ENCODE results near the gene PPP1R3G.

PPP1R3G gene

GRCh38 chr6:5099537-5099936 lies 14.4 kb downstream of the PPP1R3G start:
- TF ChIP-seq EGR1 (IDR thresholded peaks at IDR 0.05) (no peak), TAF1 (IDR thresholded peaks at IDR 0.05; ENCODE audit: low read depth) (no peak), TEAD4 (IDR thresholded peaks at IDR 0.05) (no peak), FOXM1 (IDR thresholded peaks at IDR 0.05; ENCODE audit: borderline replicate concordance, low read depth) (no peak), CEBPB (IDR thresholded peaks at IDR 0.05) (no peak), CREB1 (IDR thresholded peaks at IDR 0.05; ENCODE audit: low read depth) (no peak), TCF12 (IDR thresholded peaks at IDR 0.05; ENCODE audit: low read depth) (no peak), EP300 (IDR thresholded peaks at IDR 0.05; ENCODE audit: borderline replicate concordance) (no peak), RAD21 (IDR thresholded peaks at IDR 0.05; ENCODE audit: low read depth) (no peak), NFIC (IDR thresholded peaks at IDR 0.05) (no peak), YY1 (IDR thresholded peaks at IDR 0.05; ENCODE audit: low read depth) (no peak), ZBTB7A (IDR thresholded peaks at IDR 0.05; ENCODE audit: low read depth) (no peak)
- TF ChIP-seq, protein P1, sequence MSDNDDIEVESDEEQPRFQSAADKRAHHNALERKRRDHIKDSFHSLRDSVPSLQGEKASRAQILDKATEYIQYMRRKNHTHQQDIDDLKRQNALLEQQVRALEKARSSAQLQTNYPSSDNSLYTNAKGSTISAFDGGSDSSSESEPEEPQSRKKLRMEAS (IDR thresholded peaks at IDR 0.05) = no peak
- TF ChIP-seq, protein P2, sequence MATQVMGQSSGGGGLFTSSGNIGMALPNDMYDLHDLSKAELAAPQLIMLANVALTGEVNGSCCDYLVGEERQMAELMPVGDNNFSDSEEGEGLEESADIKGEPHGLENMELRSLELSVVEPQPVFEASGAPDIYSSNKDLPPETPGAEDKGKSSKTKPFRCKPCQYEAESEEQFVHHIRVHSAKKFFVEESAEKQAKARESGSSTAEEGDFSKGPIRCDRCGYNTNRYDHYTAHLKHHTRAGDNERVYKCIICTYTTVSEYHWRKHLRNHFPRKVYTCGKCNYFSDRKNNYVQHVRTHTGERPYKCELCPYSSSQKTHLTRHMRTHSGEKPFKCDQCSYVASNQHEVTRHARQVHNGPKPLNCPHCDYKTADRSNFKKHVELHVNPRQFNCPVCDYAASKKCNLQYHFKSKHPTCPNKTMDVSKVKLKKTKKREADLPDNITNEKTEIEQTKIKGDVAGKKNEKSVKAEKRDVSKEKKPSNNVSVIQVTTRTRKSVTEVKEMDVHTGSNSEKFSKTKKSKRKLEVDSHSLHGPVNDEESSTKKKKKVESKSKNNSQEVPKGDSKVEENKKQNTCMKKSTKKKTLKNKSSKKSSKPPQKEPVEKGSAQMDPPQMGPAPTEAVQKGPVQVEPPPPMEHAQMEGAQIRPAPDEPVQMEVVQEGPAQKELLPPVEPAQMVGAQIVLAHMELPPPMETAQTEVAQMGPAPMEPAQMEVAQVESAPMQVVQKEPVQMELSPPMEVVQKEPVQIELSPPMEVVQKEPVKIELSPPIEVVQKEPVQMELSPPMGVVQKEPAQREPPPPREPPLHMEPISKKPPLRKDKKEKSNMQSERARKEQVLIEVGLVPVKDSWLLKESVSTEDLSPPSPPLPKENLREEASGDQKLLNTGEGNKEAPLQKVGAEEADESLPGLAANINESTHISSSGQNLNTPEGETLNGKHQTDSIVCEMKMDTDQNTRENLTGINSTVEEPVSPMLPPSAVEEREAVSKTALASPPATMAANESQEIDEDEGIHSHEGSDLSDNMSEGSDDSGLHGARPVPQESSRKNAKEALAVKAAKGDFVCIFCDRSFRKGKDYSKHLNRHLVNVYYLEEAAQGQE (IDR thresholded peaks at IDR 0.05; ENCODE audit: low read depth) = no peak
- TF ChIP-seq, protein P3, sequence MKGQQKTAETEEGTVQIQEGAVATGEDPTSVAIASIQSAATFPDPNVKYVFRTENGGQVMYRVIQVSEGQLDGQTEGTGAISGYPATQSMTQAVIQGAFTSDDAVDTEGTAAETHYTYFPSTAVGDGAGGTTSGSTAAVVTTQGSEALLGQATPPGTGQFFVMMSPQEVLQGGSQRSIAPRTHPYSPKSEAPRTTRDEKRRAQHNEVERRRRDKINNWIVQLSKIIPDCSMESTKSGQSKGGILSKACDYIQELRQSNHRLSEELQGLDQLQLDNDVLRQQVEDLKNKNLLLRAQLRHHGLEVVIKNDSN (IDR thresholded peaks at IDR 0.05) = no peak

DNA sequence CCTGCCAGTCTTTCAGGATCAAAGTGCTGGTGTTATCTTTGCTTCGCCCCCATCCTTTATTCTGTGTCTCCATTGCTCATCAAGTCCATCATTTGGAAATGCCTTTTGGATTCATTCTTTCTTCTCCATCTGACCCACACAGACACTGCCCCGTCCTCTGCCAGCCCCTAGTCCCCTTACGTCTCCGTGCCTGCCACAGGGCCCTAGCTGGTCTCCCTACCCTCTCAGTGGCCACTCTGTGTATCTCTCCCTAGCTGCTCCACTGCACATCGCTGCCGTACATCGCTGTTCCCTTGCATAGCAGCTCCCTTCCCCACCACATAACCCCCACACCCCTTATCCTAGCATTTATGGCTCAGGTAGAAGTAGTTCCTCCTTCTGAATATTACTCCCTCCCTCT lies 15.7 kb downstream of the PPP1R3G start:
- no peak for TF ChIP-seq EGR1 (IDR thresholded peaks at IDR 0.05)
- no peak for TF ChIP-seq YY1 (IDR thresholded peaks at IDR 0.05; ENCODE audit: low read depth)
- no peak for TF ChIP-seq TEAD4 (IDR thresholded peaks at IDR 0.05)
- TF ChIP-seq NFIC (IDR thresholded peaks at IDR 0.05) = no peak
- TF ChIP-seq, protein P1 (IDR thresholded peaks at IDR 0.05) = no peak
- TF ChIP-seq, protein P2 (IDR thresholded peaks at IDR 0.05; ENCODE audit: low read depth) = no peak
- TF ChIP-seq CEBPB (IDR thresholded peaks at IDR 0.05) = no peak
- TF ChIP-seq EP300 (IDR thresholded peaks at IDR 0.05; ENCODE audit: borderline replicate concordance) = no peak
- TF ChIP-seq ZBTB7A (IDR thresholded peaks at IDR 0.05; ENCODE audit: low read depth) = no peak
- TF ChIP-seq TAF1 (IDR thresholded peaks at IDR 0.05; ENCODE audit: low read depth) = no peak
- TF ChIP-seq FOXM1 (IDR thresholded peaks at IDR 0.05; ENCODE audit: borderline replicate concordance, low read depth) = no peak
- TF ChIP-seq TCF12 (IDR thresholded peaks at IDR 0.05; ENCODE audit: low read depth) = no peak
- TF ChIP-seq, protein P3 (IDR thresholded peaks at IDR 0.05) = no peak
- TF ChIP-seq CREB1 (IDR thresholded peaks at IDR 0.05; ENCODE audit: low read depth) = no peak

GRCh38 chr6:5102267-5102970 lies 17.3 kb downstream of the PPP1R3G start:
- TF ChIP-seq, protein P2 (IDR thresholded peaks at IDR 0.05; ENCODE audit: low read depth) = no peak
- no peak for TF ChIP-seq EP300 (IDR thresholded peaks at IDR 0.05; ENCODE audit: borderline replicate concordance)
- no peak for TF ChIP-seq EGR1 (IDR thresholded peaks at IDR 0.05)
- TF ChIP-seq, protein P3 (IDR thresholded peaks at IDR 0.05) = no peak
- TF ChIP-seq CEBPB (IDR thresholded peaks at IDR 0.05) = no peak
- no peak for TF ChIP-seq YY1 (IDR thresholded peaks at IDR 0.05; ENCODE audit: low read depth)
- TF ChIP-seq, protein P1 (IDR thresholded peaks at IDR 0.05) = no peak
- no peak for TF ChIP-seq FOXM1 (IDR thresholded peaks at IDR 0.05; ENCODE audit: borderline replicate concordance, low read depth)
- no peak for TF ChIP-seq NFIC (IDR thresholded peaks at IDR 0.05)
- no peak for TF ChIP-seq RAD21 (IDR thresholded peaks at IDR 0.05; ENCODE audit: low read depth)
- no peak for TF ChIP-seq ZBTB7A (IDR thresholded peaks at IDR 0.05; ENCODE audit: low read depth)
- TF ChIP-seq TEAD4 (IDR thresholded peaks at IDR 0.05) = no peak
- TF ChIP-seq CREB1 (IDR thresholded peaks at IDR 0.05; ENCODE audit: low read depth) = no peak
- TF ChIP-seq TAF1 (IDR thresholded peaks at IDR 0.05; ENCODE audit: low read depth) = no peak
- TF ChIP-seq TCF12 (IDR thresholded peaks at IDR 0.05; ENCODE audit: low read depth) = no peak
